ENCODE results near the gene NFIC. TPM values are rescaled to one million over a fixed set of nuclear protein-coding genes. Genes with fewer than 3 reads are reported as not detected.
A peak's percentile ranks its signal among the peaks of the same experiment; 100 is the strongest.
"Not testable (repeated sequence)": the region's sequence is repeated elsewhere in the genome, so short reads cannot be mapped to it uniquely, and the experiment has no call there.

NFIC gene
- total RNA-seq, 1 experiment from 2014 or later = 20.0 TPM

- DNase-seq (ENCODE audit: low spot score) = no peak
These were observed 31.9 kb downstream of the NFIC start for GRCh38 chr19:3398114-3398899.

GRCh38 chr19:3398900-3399278 is 32.5 kb downstream of the NFIC start:
- no peak for DNase-seq (ENCODE audit: low spot score)

- DNase-seq (ENCODE audit: low spot score) = not testable (repeated sequence)
These were observed 32.9 kb downstream of the NFIC start for GRCh38 chr19:3399311-3399710.

GRCh38 chr19:3401004-3401768 is 34.8 kb downstream of the NFIC start:
- no peak for DNase-seq (ENCODE audit: low spot score)

DNA sequence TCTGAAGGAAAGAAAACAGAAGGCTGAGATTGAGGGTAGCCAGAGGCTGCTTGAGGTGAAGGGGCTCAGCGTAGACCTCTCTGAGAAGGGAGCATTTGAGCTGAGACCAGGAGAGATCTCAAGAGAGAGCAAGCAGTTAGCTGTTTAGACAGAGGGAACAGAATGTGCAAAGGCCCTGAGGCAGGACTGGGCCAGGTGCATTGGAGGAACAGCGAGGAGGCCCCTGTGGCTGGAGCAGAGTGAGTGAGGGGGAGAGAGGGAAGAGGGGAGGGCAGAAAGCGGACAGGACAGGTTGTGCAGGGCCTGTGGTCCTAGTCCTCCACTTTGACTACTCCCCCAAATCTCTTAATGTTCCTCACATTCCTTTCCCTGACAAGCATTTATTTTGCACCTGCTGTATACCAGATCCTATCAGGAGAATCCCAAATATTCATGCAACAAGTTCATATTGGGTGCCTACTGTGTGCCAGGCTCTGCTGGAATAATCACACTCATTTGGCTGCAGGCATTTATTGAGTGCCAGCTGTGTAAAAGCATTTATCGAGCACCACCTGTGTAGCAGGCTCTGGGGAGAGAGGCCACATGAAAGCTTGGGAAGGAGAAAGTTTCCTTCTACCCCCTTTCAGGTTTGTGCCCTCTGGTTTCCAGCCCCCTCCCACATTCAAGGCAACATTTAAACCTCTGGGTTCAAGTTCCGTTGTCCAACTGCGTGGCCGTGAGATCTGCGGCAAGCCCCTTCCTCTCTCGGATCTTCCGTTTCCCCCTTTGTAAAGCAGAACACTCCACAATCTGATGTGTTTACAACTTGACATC is 36.5 kb downstream of the NFIC start:
- DNase-seq (ENCODE audit: low spot score) = no peak

DNA sequence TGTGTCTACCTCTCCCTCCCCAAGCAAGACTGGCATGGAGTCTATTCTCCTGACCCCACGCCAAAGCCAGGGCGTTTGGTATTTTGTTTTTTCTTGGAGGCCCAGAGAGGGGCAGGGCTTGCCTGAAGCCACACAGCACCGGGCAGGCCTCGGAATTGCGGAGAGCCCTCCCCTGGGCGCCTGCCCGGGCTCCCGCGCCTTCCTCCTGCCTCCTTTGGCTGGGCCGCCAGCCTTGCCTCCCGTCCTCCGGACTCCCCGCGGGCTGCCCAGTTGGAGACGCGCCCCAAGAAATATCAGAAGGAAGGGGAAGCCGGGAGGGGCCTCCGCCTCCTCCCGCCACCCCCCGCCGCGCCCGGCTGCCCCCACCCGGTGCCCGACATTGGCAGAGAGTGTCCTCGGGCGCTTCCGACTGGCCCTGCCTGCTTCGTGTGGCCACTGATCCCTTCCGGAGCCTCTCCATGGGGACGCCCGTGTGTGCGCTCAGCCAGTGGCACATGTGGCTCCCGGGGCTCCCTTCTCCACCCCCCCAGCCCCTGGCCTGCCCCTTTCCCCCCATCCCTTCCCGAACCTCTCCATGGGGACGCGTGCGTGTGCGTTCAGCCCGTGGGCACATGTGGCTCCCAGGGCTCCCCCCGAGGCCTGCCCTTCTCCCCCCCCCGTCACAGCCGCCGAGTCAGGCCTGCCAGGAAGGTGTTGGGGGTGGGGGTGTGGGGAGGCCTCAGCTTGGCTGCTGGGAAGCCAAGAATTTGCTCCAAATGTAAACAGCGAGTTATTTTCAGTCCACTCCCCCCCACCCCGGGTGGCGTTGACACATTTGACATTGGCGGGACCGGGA is 37.3 kb downstream of the NFIC start:
- peak; percentile 91 for DNase-seq (ENCODE audit: low spot score)

DNA sequence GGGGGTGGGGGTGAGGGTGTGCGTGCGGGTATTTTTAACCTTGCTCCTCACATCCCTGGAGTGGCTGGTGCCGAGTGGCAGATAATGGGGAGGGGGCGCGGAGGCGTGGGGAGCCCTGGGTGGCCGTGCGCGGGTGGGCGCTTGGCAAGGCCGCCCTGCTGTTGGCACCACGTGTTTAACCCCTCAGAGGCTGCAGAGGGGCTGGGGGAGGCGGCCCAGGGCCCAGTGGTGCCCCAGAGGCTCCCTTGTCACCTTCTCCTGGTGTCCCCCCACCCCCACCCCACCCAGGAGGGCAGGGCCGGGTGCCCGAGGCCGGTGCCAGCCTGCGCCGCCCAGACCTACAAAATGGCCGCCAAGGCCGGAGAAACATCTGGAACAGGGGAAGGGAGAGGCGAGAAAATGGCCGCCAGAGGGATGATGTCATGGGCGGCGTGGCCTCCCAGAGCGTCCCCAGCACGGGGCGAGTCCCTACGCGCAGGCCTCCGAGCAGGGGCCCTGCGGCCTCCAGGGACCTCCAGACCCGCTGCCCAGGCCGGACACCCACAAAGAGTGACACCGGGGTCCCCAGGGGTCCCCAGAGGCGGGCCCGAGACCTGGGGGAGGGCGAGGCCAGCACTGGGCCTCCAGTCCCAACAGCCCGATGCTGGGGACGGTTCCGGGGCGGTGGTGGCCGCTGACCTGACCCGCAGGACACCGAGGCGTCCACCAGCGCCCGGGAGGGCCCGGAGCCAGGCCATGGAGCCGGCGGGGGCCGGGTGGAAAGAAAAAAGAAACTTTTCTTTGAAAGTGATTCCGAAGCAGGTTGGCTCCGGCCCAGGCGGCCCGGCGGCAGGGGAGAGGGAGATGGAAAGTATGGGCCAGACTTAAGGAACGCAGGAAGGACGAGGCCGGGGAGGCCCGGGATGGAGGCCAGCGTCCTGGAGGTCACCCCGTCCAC is 38.2 kb downstream of the NFIC start:
- DNase-seq (ENCODE audit: low spot score) = peak; percentile 75

- no peak for DNase-seq (ENCODE audit: low spot score)
These were observed 38.9 kb downstream of the NFIC start for GRCh38 chr19:3405261-3405653.

GRCh38 chr19:3406571-3407111 is 40.3 kb downstream of the NFIC start:
- DNase-seq (ENCODE audit: low spot score) = no peak

- DNase-seq (ENCODE audit: low spot score) = no peak
These were observed 41.5 kb downstream of the NFIC start for GRCh38 chr19:3407556-3408516.

DNA sequence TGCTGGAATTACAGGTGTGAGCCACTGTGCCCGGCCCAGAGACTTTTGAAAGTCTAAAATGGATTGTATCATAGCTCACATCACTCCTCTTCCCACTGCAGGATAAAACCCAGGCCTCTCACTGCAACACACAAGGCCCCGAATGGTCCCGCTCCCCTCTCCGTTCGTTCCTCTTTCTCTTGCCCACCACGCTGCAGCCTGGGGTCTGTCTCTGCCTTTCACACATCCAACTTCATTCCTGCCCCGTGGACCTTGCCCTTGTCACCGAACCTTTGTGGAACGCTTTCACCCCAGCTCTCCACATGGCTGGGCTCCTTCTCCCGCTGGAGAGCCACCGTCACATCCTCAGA is 42.6 kb downstream of the NFIC start:
- no peak for DNase-seq (ENCODE audit: low spot score)

- DNase-seq (ENCODE audit: low spot score) = no peak
These were observed 43.1 kb downstream of the NFIC start for GRCh38 chr19:3409346-3410064.

GRCh38 chr19:3411636-3412035 is 45.3 kb downstream of the NFIC start:
- no peak for DNase-seq (ENCODE audit: low spot score)

DNA sequence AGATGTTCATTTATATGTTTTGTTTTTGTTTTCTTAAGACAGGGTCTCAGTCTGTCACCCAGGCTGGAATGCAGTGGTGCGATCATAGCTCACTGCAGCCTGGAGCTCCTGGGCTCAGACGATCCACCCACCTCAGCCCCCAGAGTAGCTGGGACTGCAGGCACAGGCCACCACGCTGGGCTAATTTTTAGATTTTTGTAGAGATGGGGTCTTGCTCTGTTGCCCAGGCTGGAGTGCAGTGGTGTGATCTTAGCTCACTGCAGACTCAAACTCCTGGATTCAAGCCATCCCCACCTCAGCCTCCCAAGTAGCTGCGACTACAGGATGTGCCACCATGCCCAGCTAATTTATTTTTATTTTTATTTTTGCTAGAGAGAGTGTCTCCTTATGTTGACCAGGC is 45.7 kb downstream of the NFIC start:
- no peak for DNase-seq (ENCODE audit: low spot score)

DNA sequence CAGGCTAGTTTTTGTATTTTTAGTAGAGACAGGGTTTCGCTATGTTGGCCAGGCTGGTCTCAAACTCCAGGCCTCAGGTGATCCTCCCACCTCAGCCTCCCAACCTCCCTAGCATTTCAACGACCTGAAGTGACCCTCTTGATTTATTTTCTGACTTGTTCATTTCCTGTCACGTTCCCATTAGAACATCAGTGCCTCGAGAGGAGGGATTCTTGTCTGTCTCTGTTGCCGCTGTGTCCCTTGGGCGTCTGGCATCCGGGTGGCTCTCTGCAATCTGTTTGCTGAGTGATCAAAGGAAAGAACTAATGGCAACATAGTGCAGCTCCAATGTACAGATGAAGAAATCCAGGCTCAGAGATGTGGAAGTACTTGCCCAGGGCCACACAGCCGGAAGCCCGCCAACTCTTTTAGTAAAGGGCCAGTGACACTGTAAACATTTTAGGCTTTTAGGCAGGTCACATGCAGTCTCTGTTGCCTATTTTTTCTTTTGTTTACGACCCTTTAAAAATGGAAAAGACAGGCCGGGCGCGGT is 47.5 kb downstream of the NFIC start:
- DNase-seq (ENCODE audit: low spot score) = no peak

DNA sequence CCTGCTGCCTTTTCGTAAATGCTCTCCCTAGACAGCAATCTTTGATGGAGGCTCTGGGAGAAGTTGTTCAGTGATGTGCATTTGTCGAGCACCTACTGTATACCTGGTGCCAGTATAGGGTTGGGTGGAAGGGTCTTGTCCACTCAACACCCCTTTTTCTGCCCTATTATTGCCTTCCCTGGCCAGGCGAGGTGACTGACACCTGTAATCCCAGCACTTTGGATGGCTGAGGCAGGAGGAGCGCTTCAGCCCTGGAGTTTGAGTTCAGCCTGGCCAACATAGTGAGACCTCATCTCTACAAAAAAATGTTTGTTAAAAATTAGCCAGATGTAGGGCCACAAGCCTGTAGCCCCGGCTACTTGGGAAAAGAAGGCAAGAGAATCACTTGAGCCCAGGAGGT is 49.3 kb downstream of the NFIC start:
- DNase-seq (ENCODE audit: low spot score) = no peak

DNA sequence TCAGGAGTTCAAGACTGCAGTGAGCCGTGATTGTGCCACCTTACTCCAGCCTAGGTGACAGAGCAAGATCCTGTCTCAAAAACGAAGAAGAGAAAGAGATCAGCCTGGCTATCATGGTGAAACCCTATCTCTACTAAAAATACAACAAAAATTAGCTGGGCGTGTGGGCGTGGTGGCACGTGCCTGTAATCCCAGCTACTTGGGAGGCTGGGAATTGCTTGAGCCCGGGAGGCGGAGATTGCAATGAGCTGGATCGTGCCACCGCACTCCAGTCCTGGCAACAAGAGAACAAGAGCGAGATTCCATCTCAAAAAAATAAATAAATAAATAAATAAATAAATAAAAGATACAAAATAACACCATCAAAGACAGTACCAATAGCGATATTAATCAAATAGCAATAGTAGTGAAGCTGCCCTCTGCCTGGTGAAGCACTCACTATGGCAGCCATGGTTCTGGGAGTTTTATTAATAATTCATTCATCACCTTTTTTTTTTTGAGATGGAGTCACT is 53.9 kb downstream of the NFIC start:
- DNase-seq (ENCODE audit: low spot score) = no peak

Measured in H4 (cell line).